Glomerular endothelial cell (primary cell): Measurements from ENCODE around the gene BCAS3. TPM values are rescaled to one million over a fixed set of nuclear protein-coding genes. Genes with fewer than 3 reads are reported as not detected.

Experiments used
- DNase-seq: peaks from one replicate; pipeline ENCODE4 v3.0.0-alpha.2; 2011; ENCODE audit warnings: low read depth, low spot score; ENCODE audit errors: extremely low read depth
- total RNA-seq: library from RNA; depleted of rRNA; stranded (reverse); fragments of >200 nt; gene quantifications from 2 replicates; pipeline ENCODE4 v1.2.3, GENCODE V29; 2015

Gene BCAS3
- total RNA-seq, 1 donor from 2014 or later, result 52.3 TPM

- no peak for DNase-seq
Observed at GRCh38 chr17:61175298-61176142, 497.9 kb downstream of the BCAS3 start.

- DNase-seq, result no peak
Observed at GRCh38 chr17:61177351-61177750, 499.7 kb downstream of the BCAS3 start.

- DNase-seq, result no peak
Observed at GRCh38 chr17:61178284-61178683, 500.6 kb downstream of the BCAS3 start.

- DNase-seq, result no peak
Observed at GRCh38 chr17:61179380-61179806, 501.7 kb downstream of the BCAS3 start.

- DNase-seq, result no peak
Observed at GRCh38 chr17:61183793-61184192, 506.1 kb downstream of the BCAS3 start.

GRCh38 chr17:61185385-61185784, 507.7 kb downstream of the BCAS3 start:
- DNase-seq, result no peak

- DNase-seq, result no peak
Observed at GRCh38 chr17:61187038-61187437, 509.4 kb downstream of the BCAS3 start.

- no peak for DNase-seq
Observed at GRCh38 chr17:61188081-61188480, 510.4 kb downstream of the BCAS3 start.

- DNase-seq, result no peak
Observed at GRCh38 chr17:61189968-61190367, 512.3 kb downstream of the BCAS3 start.

GRCh38 chr17:61196302-61196704, 518.7 kb downstream of the BCAS3 start:
- no peak for DNase-seq

GRCh38 chr17:61196799-61197198, 519.1 kb downstream of the BCAS3 start:
- DNase-seq, result no peak

- no peak for DNase-seq
Observed at GRCh38 chr17:61199431-61200338, 522.0 kb downstream of the BCAS3 start.

- DNase-seq, result no peak
Observed at GRCh38 chr17:61200339-61200715, 522.7 kb downstream of the BCAS3 start.

- DNase-seq, result no peak
Observed at GRCh38 chr17:61201211-61201610, 523.6 kb downstream of the BCAS3 start.

- no peak for DNase-seq
Observed at GRCh38 chr17:61202564-61202963, 524.9 kb downstream of the BCAS3 start.

- DNase-seq, result no peak
Observed at GRCh38 chr17:61203671-61204131, 526.0 kb downstream of the BCAS3 start.

GRCh38 chr17:61204456-61204855, 526.8 kb downstream of the BCAS3 start:
- DNase-seq, result no peak

- no peak for DNase-seq
Observed at GRCh38 chr17:61205401-61205800, 527.8 kb downstream of the BCAS3 start.

GRCh38 chr17:61205931-61206330, 528.3 kb downstream of the BCAS3 start:
- DNase-seq, result no peak

GRCh38 chr17:61206922-61207321, 529.3 kb downstream of the BCAS3 start:
- no peak for DNase-seq

- DNase-seq, result no peak
Observed at GRCh38 chr17:61208301-61209105, 530.9 kb downstream of the BCAS3 start.
